HEK293T (cell line): ENCODE data around the gene ADAMTS13.

Source experiments
- ARNT ChIP-seq: fragments of 450-650 bp; IDR thresholded peaks from 2 replicates; pipeline ENCODE4 v1.6.1; 2017; ENCODE audit warnings: mild to moderate bottlenecking
- ELF4 ChIP-seq: fragments of 450-650 bp; IDR thresholded peaks from 2 replicates; pipeline ENCODE4 v1.6.1; 2017; ENCODE audit warnings: antibody characterized with exemption
- FOXK2 ChIP-seq: fragments of 450-650 bp; IDR thresholded peaks from 2 replicates; pipeline ENCODE4 v1.6.1; 2016; ENCODE audit warnings: mild to moderate bottlenecking
- FOXM1 ChIP-seq: fragments of 450-650 bp; IDR thresholded peaks from 2 replicates; pipeline ENCODE4 v1.6.1; 2017; ENCODE audit warnings: mild to moderate bottlenecking, borderline replicate concordance
- L3MBTL2 ChIP-seq: fragments of 450-650 bp; conservative IDR thresholded peaks from 2 replicates; pipeline ENCODE4 v1.6.1; 2016; ENCODE audit warnings: mild to moderate bottlenecking
- LEF1 ChIP-seq: fragments of 450-650 bp; IDR thresholded peaks from 2 replicates; pipeline ENCODE4 v1.6.1; 2017; ENCODE audit warnings: mild to moderate bottlenecking, borderline replicate concordance
- TARDBP ChIP-seq: fragments of 450-650 bp; IDR thresholded peaks from 2 replicates; pipeline ENCODE4 v1.6.1; 2016

GRCh38 chr9:133507246-133507965 lies 85.2 kb downstream of the ADAMTS13 start:
- TF ChIP-seq FOXK2 (no peak), L3MBTL2 (no peak), TARDBP (no peak), LEF1 (no peak), ARNT (no peak), FOXM1 (no peak), ELF4 (no peak)
